MM.1S (cell line): ENCODE results near the gene FEM1C.

ENCODE experiments used
- CTCF ChIP-seq: fragments of 300-600 bp; sonication (generic); IDR thresholded peaks from 2 replicates; pipeline ENCODE4 v1.5.1; 2016; ENCODE audit warnings: antibody characterized with exemption, low read length, mixed read lengths
- EZH2 ChIP-seq: fragments of 300-600 bp; sonication (generic); optimal IDR thresholded peaks from 2 replicates; pipeline ENCODE3; 2017; ENCODE audit warnings: low read depth, mild to moderate bottlenecking, antibody characterized with exemption, low read length, mixed read lengths
- EZH2phosphoT487 ChIP-seq: fragments of 300-600 bp; sonication (generic); IDR thresholded peaks from 2 replicates; pipeline ENCODE4 v1.6.1; 2018; ENCODE audit warnings: antibody characterized with exemption, low read length

GRCh38 chr5:115583474-115583873, 38.9 kb upstream of the FEM1C start:
- TF ChIP-seq CTCF = no peak
- no peak for TF ChIP-seq EZH2phosphoT487
- TF ChIP-seq EZH2 = no peak
